GM21528 (cell line): Measurements from ENCODE around the gene AGPAT4.
"Not testable (repeated sequence)": the region's sequence is repeated elsewhere in the genome, so short reads cannot be mapped to it uniquely, and the experiment has no call there.

Source experiments
- ATAC-seq: cut with Tn5 transposase; IDR thresholded peaks from one replicate; pipeline ENCODE4 v1.9.1; 2021; ENCODE audit warnings: mild to moderate bottlenecking, moderate library complexity; ENCODE audit not compliant: unreplicated experiment, low FRiP score

The AGPAT4 gene

DNA sequence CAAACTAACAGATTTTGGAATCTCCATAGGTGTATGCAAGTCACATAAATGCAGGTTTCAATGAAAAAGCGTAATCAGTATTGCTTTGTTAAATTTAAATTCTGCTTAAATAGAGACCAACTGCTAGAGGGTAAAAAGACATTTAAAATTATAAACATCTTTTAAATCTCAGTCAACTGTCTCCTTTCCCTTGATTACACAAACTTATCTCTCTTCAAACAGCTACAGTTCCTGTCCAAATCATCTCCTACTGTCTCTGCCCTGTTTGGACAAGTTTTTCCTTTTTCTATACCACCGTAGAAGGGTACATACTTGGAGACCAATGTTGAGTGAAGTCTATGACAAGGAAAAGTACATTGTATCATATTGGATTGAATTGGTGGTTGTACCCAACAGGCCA is 43.5 kb downstream of the AGPAT4 start:
- no peak for ATAC-seq

GRCh38 chr6:161228921-161229591 is 44.8 kb downstream of the AGPAT4 start:
- ATAC-seq, result no peak

DNA sequence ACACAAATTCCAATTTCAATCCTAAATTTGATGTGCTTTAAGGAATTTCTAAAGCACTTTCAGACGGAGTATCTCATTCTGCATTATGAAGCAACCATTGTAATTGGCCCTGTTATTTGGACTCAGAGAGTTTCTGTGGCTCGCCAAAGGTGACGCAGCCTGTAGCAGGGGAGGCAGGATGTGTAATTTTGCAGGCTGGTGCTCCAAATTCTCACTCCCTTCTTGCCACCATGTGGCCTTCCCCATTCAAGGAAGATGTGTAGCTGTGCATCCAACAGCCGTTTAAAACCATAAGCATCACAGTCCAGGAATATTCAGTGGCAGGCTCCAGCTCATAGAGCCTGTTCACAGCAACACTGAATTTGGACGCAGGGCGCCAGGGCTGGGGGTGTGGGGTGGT is 45.8 kb downstream of the AGPAT4 start:
- ATAC-seq, result no peak

GRCh38 chr6:161227004-161227960 is 46.6 kb downstream of the AGPAT4 start:
- no peak for ATAC-seq

GRCh38 chr6:161226009-161226964 is 47.6 kb downstream of the AGPAT4 start:
- no peak for ATAC-seq

DNA sequence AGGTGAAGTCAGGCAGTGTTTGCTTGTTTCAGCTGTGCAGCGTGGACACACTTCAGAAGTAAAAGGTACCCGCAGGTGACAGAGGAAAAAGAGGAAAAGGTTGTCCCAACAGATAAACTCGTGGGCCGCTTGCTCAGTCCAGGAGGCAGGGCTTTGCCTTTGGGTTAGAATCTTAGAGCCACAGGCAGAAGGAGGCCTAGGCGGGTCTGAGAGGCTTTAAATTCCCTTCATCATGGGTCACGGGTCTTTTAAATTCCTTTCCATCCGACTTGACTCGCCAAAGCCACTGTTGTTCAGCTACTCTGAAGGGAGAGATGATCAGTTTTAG is 48.2 kb downstream of the AGPAT4 start:
- ATAC-seq, result no peak

DNA sequence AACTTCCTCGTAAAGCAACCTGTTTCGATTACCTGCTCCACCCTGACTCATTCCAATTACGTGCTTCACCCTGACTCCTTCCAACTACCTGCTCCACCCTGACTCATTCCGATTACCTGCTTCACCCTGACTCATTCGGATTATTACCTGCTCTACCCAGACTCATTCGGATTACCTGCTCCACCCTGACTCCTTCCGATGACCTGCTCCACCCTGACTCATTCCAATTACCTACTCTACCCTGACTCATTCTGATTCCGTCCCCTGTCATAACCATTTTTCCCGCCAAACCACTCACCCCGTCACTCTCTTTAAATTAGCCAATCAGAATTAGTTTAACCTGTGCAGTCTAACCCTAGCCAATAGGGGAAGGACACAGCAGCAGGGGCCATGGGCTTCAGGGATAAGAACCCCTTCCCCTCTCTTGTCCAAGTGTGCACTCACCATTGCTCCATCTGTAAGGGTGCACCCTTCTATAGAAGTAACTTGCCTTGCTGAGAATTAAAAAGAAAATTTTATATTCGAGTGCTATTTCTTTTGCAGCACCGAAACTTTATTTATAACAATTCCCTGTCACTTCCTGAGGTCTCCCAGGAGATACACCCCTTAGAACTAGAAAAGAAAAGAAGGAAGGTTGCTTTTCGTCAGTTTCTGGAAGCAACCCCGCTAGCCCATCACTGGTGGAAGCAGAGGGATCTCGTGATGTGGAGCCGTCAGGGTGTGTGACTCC is 48.7 kb downstream of the AGPAT4 start:
- not testable (repeated sequence) for ATAC-seq

GRCh38 chr6:161223646-161224045 is 50.2 kb downstream of the AGPAT4 start:
- no peak for ATAC-seq

GRCh38 chr6:161222706-161223234 is 51.1 kb downstream of the AGPAT4 start:
- no peak for ATAC-seq

DNA sequence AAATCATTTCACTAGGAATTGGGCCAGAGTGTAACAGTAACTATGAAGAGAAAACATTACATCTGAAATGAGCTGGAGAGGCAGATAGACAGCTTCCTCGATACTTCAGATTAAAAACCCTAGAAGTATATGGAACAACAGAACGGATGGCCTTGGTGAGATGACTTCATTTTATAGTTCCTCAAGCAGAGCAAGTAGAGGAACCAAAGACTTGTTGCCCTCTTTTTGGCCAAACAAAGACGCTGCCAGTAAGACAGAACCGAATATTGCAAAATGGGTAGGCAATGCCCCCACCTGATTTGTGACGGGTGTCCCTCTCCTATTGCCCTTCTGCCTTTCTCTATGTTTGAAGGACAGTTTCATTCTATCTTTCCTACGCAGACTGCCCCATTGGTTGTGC is 53.5 kb downstream of the AGPAT4 start:
- no peak for ATAC-seq

- ATAC-seq, result no peak
These were observed 54.2 kb downstream of the AGPAT4 start for GRCh38 chr6:161219680-161220079.

- no peak for ATAC-seq
These were observed 55.6 kb downstream of the AGPAT4 start for GRCh38 chr6:161218222-161218621.

DNA sequence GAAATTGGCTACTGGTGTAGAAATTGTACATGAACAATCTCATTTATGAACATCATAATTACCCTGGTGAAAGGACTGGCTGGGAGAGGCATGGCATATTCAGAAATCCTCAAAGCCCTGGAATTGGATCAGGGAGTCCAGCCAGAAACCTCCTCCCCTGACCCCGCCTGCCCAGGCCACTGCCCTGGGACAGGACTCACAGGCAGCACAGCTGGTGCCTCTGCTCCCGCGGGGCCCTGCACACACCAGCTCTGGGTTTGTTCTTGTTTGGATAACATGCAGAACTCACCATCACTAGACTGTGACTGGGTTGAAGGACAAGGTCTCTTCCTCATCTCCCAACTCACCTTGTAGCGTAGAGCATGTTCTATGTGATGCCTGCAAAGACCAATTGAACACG is 56.2 kb downstream of the AGPAT4 start:
- ATAC-seq, result no peak

- no peak for ATAC-seq
These were observed 57.1 kb downstream of the AGPAT4 start for GRCh38 chr6:161216616-161217205.

- no peak for ATAC-seq
These were observed 57.8 kb downstream of the AGPAT4 start for GRCh38 chr6:161215876-161216615.

DNA sequence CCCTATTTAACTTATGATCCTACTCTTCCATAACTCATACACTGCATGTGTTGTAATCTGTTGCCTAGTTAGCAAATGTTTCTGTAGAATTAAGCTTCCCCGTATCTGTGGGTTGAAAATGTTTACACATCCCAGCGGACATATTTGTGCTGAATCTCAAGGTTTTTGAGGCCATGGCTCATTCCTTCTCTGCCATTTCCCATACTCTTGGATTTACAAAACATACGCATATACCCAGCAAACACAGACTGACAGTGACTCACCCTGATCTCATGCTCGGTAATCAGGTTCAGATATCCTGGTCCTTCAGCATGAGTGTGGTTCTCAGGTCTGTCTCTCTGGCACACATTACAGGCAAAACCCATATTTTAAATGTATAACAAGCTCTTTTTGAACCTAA is 58.7 kb downstream of the AGPAT4 start:
- no peak for ATAC-seq

GRCh38 chr6:161214722-161215121 is 59.1 kb downstream of the AGPAT4 start:
- ATAC-seq, result no peak

GRCh38 chr6:161212902-161213301 is 61.0 kb downstream of the AGPAT4 start:
- no peak for ATAC-seq
